NT2/D1 (cell line): ENCODE data around the gene MRPL36.
"Not testable (repeated sequence)": the region's sequence is repeated elsewhere in the genome, so short reads cannot be mapped to it uniquely, and the experiment has no call there.

Experiments used
- DNase-seq: peaks from one replicate; pipeline ENCODE4 v3.0.0-alpha.2; 2011; ENCODE audit warnings: low read depth, low spot score
- H3K27me3 ChIP-seq: 2 replicates; pipeline ENCODE4 v1.6.0; 2011; ENCODE audit warnings: mild to moderate bottlenecking; ENCODE audit not compliant: insufficient read length, insufficient read depth
- H3K36me3 ChIP-seq: 2 replicates; pipeline ENCODE4 v1.6.1; 2011; ENCODE audit warnings: mild to moderate bottlenecking, low read length, mixed read lengths; ENCODE audit not compliant: insufficient read depth, insufficient read length
- H3K4me1 ChIP-seq: 2 replicates; pipeline ENCODE4 v1.5.1; 2011; ENCODE audit not compliant: insufficient read depth, insufficient read length
- H3K4me3 ChIP-seq: 2 replicates; pipeline ENCODE4 v1.5.1; 2011; ENCODE audit warnings: low read depth; ENCODE audit not compliant: insufficient read length
- H3K9ac ChIP-seq: 2 replicates; pipeline ENCODE4 v1.6.0; 2011; ENCODE audit warnings: low read depth; ENCODE audit not compliant: insufficient read length
- H3K9me3 ChIP-seq: 2 replicates; pipeline ENCODE4 v1.5.1; 2011; ENCODE audit warnings: mild to moderate bottlenecking, low read length; ENCODE audit not compliant: insufficient read depth
- SUZ12 ChIP-seq: IDR thresholded peaks from 2 replicates; pipeline ENCODE4 v1.6.1; 2011; ENCODE audit not compliant: insufficient read length, insufficient read depth; ENCODE audit errors: extremely low read depth
- YY1 ChIP-seq: IDR thresholded peaks from 2 replicates; pipeline ENCODE4 v1.6.1; 2011; ENCODE audit not compliant: insufficient read length, insufficient read depth
- ZNF274 ChIP-seq: IDR thresholded peaks from 2 replicates; pipeline ENCODE4 v1.6.1; 2011; ENCODE audit warnings: mild to moderate bottlenecking, low read depth, low read length

MRPL36 gene

GRCh38 chr5:1799602-1800471 lies at the start of gene MRPL36:
Gene MRPL36, minus strand, starts transcription at chr5:1799837. Its CDS starts 902 bp downstream, at chr5:1798935.
- DNase-seq, result peak; percentile 81
- peak within 1 kb of the TSS; percentile 87 for H3K9ac ChIP-seq
- H3K36me3 ChIP-seq, result peaks cover 61% of the 10 kb centered on the region
- TF ChIP-seq SUZ12, result no peak
- TF ChIP-seq YY1, result peak; percentile 87
- TF ChIP-seq ZNF274, result no peak
- H3K27me3 ChIP-seq, result no peaks in the 10 kb centered on the region
- H3K9me3 ChIP-seq, result no peaks in the 10 kb centered on the region
- peaks cover 11% of the 10 kb centered on the region for H3K4me1 ChIP-seq
- H3K4me3 ChIP-seq, result peak within 1 kb of the TSS; percentile 94

GRCh38 chr5:1847611-1848010 lies 48.0 kb upstream of the MRPL36 start:
- TF ChIP-seq SUZ12 (no peak), YY1 (no peak), ZNF274 (no peak)
- no peak overlapping the region for H3K9ac ChIP-seq
- peaks cover 41% of the 10 kb centered on the region for H3K27me3 ChIP-seq
- no peak for DNase-seq
- no peaks in the 10 kb centered on the region for H3K36me3 ChIP-seq
- peaks cover 10% of the 10 kb centered on the region for H3K4me1 ChIP-seq
- no peak overlapping the region for H3K4me3 ChIP-seq
- H3K9me3 ChIP-seq, result no peaks in the 10 kb centered on the region

GRCh38 chr5:1847056-1847455 lies 47.4 kb upstream of the MRPL36 start:
- TF ChIP-seq ZNF274, result no peak
- no peak for TF ChIP-seq SUZ12
- no peak for TF ChIP-seq YY1
- peaks cover 41% of the 10 kb centered on the region for H3K27me3 ChIP-seq
- no peak for DNase-seq

GRCh38 chr5:1846583-1846982 lies 46.9 kb upstream of the MRPL36 start:
- no peak for TF ChIP-seq ZNF274
- no peak for TF ChIP-seq YY1
- no peak for DNase-seq
- Histone ChIP-seq H3K4me1 (peaks cover 5% of the 10 kb centered on the region), H3K36me3 (no peaks in the 10 kb centered on the region), H3K9ac (no peak overlapping the region), H3K27me3 (peaks cover 38% of the 10 kb centered on the region), H3K9me3 (no peaks in the 10 kb centered on the region), H3K4me3 (no peak overlapping the region)

More at GRCh38 chr5:1847056-1847455, 47.4 kb upstream of the MRPL36 start:
- peaks cover 10% of the 10 kb centered on the region for H3K4me1 ChIP-seq
- H3K4me3 ChIP-seq, result no peak overlapping the region
- H3K9ac ChIP-seq, result no peak overlapping the region
- H3K9me3 ChIP-seq, result no peaks in the 10 kb centered on the region
- no peaks in the 10 kb centered on the region for H3K36me3 ChIP-seq

- peaks cover 6% of the 10 kb centered on the region for H3K4me1 ChIP-seq
- H3K9me3 ChIP-seq, result no peaks in the 10 kb centered on the region
- H3K36me3 ChIP-seq, result no peaks in the 10 kb centered on the region
- TF ChIP-seq YY1 (no peak), ZNF274 (no peak), SUZ12 (no peak)
- no peak for DNase-seq
- no peak overlapping the region for H3K4me3 ChIP-seq
- peaks cover 32% of the 10 kb centered on the region for H3K27me3 ChIP-seq
- H3K9ac ChIP-seq, result no peak overlapping the region
Measured at GRCh38 chr5:1845696-1846095, 46.1 kb upstream of the MRPL36 start.

GRCh38 chr5:1844708-1845436 lies 45.2 kb upstream of the MRPL36 start:
- H3K4me3 ChIP-seq, result no peak overlapping the region
- TF ChIP-seq SUZ12, result no peak
- no peak for TF ChIP-seq YY1
- no peak for TF ChIP-seq ZNF274
- no peak for DNase-seq
- peaks cover 24% of the 10 kb centered on the region for H3K27me3 ChIP-seq
- peaks cover 3% of the 10 kb centered on the region for H3K4me1 ChIP-seq
- H3K36me3 ChIP-seq, result no peaks in the 10 kb centered on the region
- no peaks in the 10 kb centered on the region for H3K9me3 ChIP-seq
- H3K9ac ChIP-seq, result no peak overlapping the region

GRCh38 chr5:1843761-1844160 lies 44.1 kb upstream of the MRPL36 start:
- H3K9ac ChIP-seq, H3K4me1 ChIP-seq, DNase-seq, H3K4me3 ChIP-seq, H3K9me3 ChIP-seq, H3K36me3 ChIP-seq: not testable (repeated sequence)
- peaks cover 13% of the 10 kb centered on the region for H3K27me3 ChIP-seq
